ENCODE results near the gene KCNK15.
A peak's percentile ranks its signal among the peaks of the same experiment; 100 is the strongest.

The KCNK15 gene

GRCh38 chr20:44715499-44716308 is 30.0 kb upstream of the KCNK15 start:
- no peak for DNase-seq (ENCODE audit: low read depth, low spot score)

GRCh38 chr20:44716309-44717106 is 29.2 kb upstream of the KCNK15 start:
- DNase-seq (ENCODE audit: low read depth, low spot score): no peak

- no peak for DNase-seq (ENCODE audit: low read depth, low spot score)
Measured at GRCh38 chr20:44717986-44718385, 27.7 kb upstream of the KCNK15 start.

GRCh38 chr20:44719841-44720240 is 25.8 kb upstream of the KCNK15 start:
- no peak for DNase-seq (ENCODE audit: low read depth, low spot score)

GRCh38 chr20:44720621-44720996 is 25.1 kb upstream of the KCNK15 start:
- peak; percentile 27 for DNase-seq (ENCODE audit: low read depth, low spot score)

- DNase-seq (ENCODE audit: low read depth, low spot score): no peak
Measured at GRCh38 chr20:44720997-44721784, 24.5 kb upstream of the KCNK15 start.

- no peak for DNase-seq (ENCODE audit: low read depth, low spot score)
Measured at GRCh38 chr20:44721785-44722054, 23.9 kb upstream of the KCNK15 start.

GRCh38 chr20:44722990-44723389 is 22.7 kb upstream of the KCNK15 start:
- DNase-seq (ENCODE audit: low read depth, low spot score): no peak

GRCh38 chr20:44723391-44723790 is 22.3 kb upstream of the KCNK15 start:
- DNase-seq (ENCODE audit: low read depth, low spot score): no peak

- DNase-seq (ENCODE audit: low read depth, low spot score): no peak
Measured at GRCh38 chr20:44723798-44724362, 21.8 kb upstream of the KCNK15 start.

GRCh38 chr20:44724423-44725091 is 21.1 kb upstream of the KCNK15 start:
- no peak for DNase-seq (ENCODE audit: low read depth, low spot score)

GRCh38 chr20:44725837-44726236 is 19.8 kb upstream of the KCNK15 start:
- DNase-seq (ENCODE audit: low read depth, low spot score): no peak

GRCh38 chr20:44727039-44727438 is 18.6 kb upstream of the KCNK15 start:
- no peak for DNase-seq (ENCODE audit: low read depth, low spot score)

GRCh38 chr20:44727651-44728050 is 18.0 kb upstream of the KCNK15 start:
- no peak for DNase-seq (ENCODE audit: low read depth, low spot score)

- peak; percentile 55 for DNase-seq (ENCODE audit: low read depth, low spot score)
Measured at GRCh38 chr20:44728801-44729443, 16.7 kb upstream of the KCNK15 start.

GRCh38 chr20:44730441-44730840 is 15.2 kb upstream of the KCNK15 start:
- no peak for DNase-seq (ENCODE audit: low read depth, low spot score)

GRCh38 chr20:44731657-44732056 is 14.0 kb upstream of the KCNK15 start:
- DNase-seq (ENCODE audit: low read depth, low spot score): no peak

- DNase-seq (ENCODE audit: low read depth, low spot score): no peak
Measured at GRCh38 chr20:44732327-44732726, 13.3 kb upstream of the KCNK15 start.

- peak; percentile 78 for DNase-seq (ENCODE audit: low read depth, low spot score)
Measured at GRCh38 chr20:44733341-44734069, 12.2 kb upstream of the KCNK15 start.

- peak; percentile 27 for DNase-seq (ENCODE audit: low read depth, low spot score)
Measured at GRCh38 chr20:44734938-44735337, 10.7 kb upstream of the KCNK15 start.
